Neuronal stem cell (in vitro differentiated cells): ENCODE data around the gene SETX.

Experiments used
- DNase-seq: peaks from one replicate; pipeline ENCODE4 v3.0.0-alpha.2; 2013; ENCODE audit warnings: low spot score
- H2AFZ ChIP-seq: one replicate; pipeline ENCODE4 v1.6.1; 2013; ENCODE audit warnings: mild to moderate bottlenecking, low read length, inconsistent platforms
- H2AK5ac ChIP-seq: 2 replicates; pipeline ENCODE4 v1.6.1; 2013; ENCODE audit warnings: low read depth, mild to moderate bottlenecking, inconsistent platforms, low read length, moderate library complexity, mixed read lengths
- H2BK120ac ChIP-seq: 2 replicates; pipeline ENCODE4 v1.6.1; 2013; ENCODE audit warnings: low read depth, mild to moderate bottlenecking, inconsistent platforms, low read length, moderate library complexity, mixed read lengths
- H2BK12ac ChIP-seq: one replicate; pipeline ENCODE4 v1.6.1; 2013; ENCODE audit warnings: low read length, inconsistent platforms
- H2BK15ac ChIP-seq: 2 replicates; pipeline ENCODE4 v1.6.1; 2013; ENCODE audit warnings: mild to moderate bottlenecking, low read length, inconsistent platforms, mixed read lengths
- H2BK5ac ChIP-seq: one replicate; pipeline ENCODE4 v1.6.1; 2013; ENCODE audit warnings: inconsistent platforms, mild to moderate bottlenecking, low read length, moderate library complexity
- H3K14ac ChIP-seq: one replicate; pipeline ENCODE4 v1.6.1; 2013; ENCODE audit warnings: low read length, inconsistent platforms
- H3K18ac ChIP-seq: 2 replicates; pipeline ENCODE4 v1.6.1; 2013; ENCODE audit warnings: low read length, inconsistent platforms
- H3K23ac ChIP-seq: 2 replicates; pipeline ENCODE4 v1.6.1; 2013; ENCODE audit warnings: low read depth, mild to moderate bottlenecking, mixed read lengths, low read length, inconsistent platforms; ENCODE audit not compliant: poor library complexity
- H3K27ac ChIP-seq: replicated peaks from 3 replicates; pipeline ENCODE4 v1.5.1; 2013; ENCODE audit warnings: low read length, inconsistent platforms
- H3K27me3 ChIP-seq, 3 experiments: 2 replicates each; pipeline ENCODE4 v1.6.1; 2013; ENCODE audit warnings: low read length in 3 of 3, mild to moderate bottlenecking in 2 of 3, inconsistent platforms in 1 of 3, low read depth in 1 of 3, mixed read lengths in 1 of 3, moderate library complexity in 1 of 3; ENCODE audit not compliant: control insufficient read depth in 3 of 3, insufficient read depth in 3 of 3
- H3K36me3 ChIP-seq, 2 donors: replicated peaks in 1 of 2; 2 replicates each; pipeline ENCODE4 v1.6.1; 2013; ENCODE audit warnings: low read length in 2 of 2; ENCODE audit not compliant: control insufficient read depth in 2 of 2, insufficient read depth in 2 of 2
- H3K4ac ChIP-seq: 2 replicates; pipeline ENCODE4 v1.6.1; 2013; ENCODE audit warnings: inconsistent platforms, mild to moderate bottlenecking, low read length, moderate library complexity
- H3K4me1 ChIP-seq, 2 donors: 1 replicate in 1 of 2; 2 replicates in 1 of 2; pipeline ENCODE4 v1.6.1; 2013; ENCODE audit warnings: low read length in 2 of 2, low read depth in 1 of 2; ENCODE audit not compliant: control insufficient read depth in 2 of 2, insufficient read depth in 1 of 2
- H3K4me2 ChIP-seq: one replicate; pipeline ENCODE4 v1.6.1; 2013; ENCODE audit warnings: mild to moderate bottlenecking, low read length, inconsistent platforms; ENCODE audit not compliant: insufficient read depth, poor library complexity, severe bottlenecking
- H3K4me3 ChIP-seq, 2 donors: 2 replicates each; pipeline ENCODE4 v1.5.1; 2013; ENCODE audit warnings: low read length in 2 of 2, mild to moderate bottlenecking in 2 of 2, inconsistent platforms in 1 of 2, moderate library complexity in 1 of 2
- H3K79me1 ChIP-seq: one replicate; pipeline ENCODE4 v1.6.1; 2013; ENCODE audit warnings: low read depth, mild to moderate bottlenecking, inconsistent platforms, low read length, moderate library complexity
- H3K9ac ChIP-seq: one replicate; pipeline ENCODE4 v1.6.1; 2013; ENCODE audit warnings: mild to moderate bottlenecking, low read depth, low read length, inconsistent platforms; ENCODE audit not compliant: poor library complexity
- H3K9me3 ChIP-seq, 2 donors: replicated peaks in 1 of 2; 2 replicates each; pipeline versions ENCODE3 to v1.6.1; 2013; ENCODE audit warnings: low read length in 2 of 2, mild to moderate bottlenecking in 2 of 2, inconsistent platforms in 1 of 2, low read depth in 1 of 2, mixed read lengths in 1 of 2, moderate library complexity in 1 of 2; ENCODE audit not compliant: control insufficient read depth in 2 of 2, insufficient read depth in 1 of 2
- H4K8ac ChIP-seq: one replicate; pipeline ENCODE4 v1.6.1; 2013; ENCODE audit warnings: low read depth, mild to moderate bottlenecking, inconsistent platforms, low read length, moderate library complexity
- H4K91ac ChIP-seq: one replicate; pipeline ENCODE4 v1.6.1; 2013; ENCODE audit warnings: low read length, low read depth, mild to moderate bottlenecking, inconsistent platforms; ENCODE audit not compliant: poor library complexity
- WGBS, 2 donors: extraction: QIAGEN DNeasy Blood & Tissue Kit; methylation state at CpG; one replicate each; pipeline ENCODE4 v1.1.7; 2013; ENCODE audit warnings: missing lambda C conversion rate in 2 of 2, mixed read lengths in 1 of 2; ENCODE audit not compliant: insufficient read length in 2 of 2, insufficient replicate concordance in 1 of 2; ENCODE audit errors: extremely low coverage in 2 of 2; 5-methylcytosine and 5-hydroxymethylcytosine counted together

SETX gene

GRCh38 chr9:132357764-132358163, 3.0 kb upstream of the SETX start:
- Histone ChIP-seq H3K9me3 (no peaks in the 10 kb centered on the region), H3K27ac (no peak overlapping the region), H3K4me1 (peaks cover 4 to 6% of the 10 kb centered on the region in 2 donors), H2AK5ac (no peak overlapping the region), H3K23ac (no peak overlapping the region), H2BK15ac (no peak overlapping the region), H3K27me3 (peaks cover 0 to 1% (median 0%) of the 10 kb centered on the region in 3 experiments), H2AFZ (no peak overlapping the region), H3K36me3 (peaks cover 3 to 12% of the 10 kb centered on the region in 2 donors), H3K14ac (no peak overlapping the region), H3K9ac (no peak overlapping the region), H3K18ac (no peak overlapping the region), H4K8ac (no peak overlapping the region), H3K79me1 (peaks cover 6% of the 10 kb centered on the region), H3K4me2 (no peak overlapping the region), H2BK12ac (no peak overlapping the region), H4K91ac (no peak overlapping the region), H2BK120ac (no peak overlapping the region), H3K4me3 (no peak overlapping the region), H2BK5ac (no peak overlapping the region), H3K4ac (no peak overlapping the region)
- no peak for DNase-seq
- no CpG with 5 or more reads among the region's 7 CpGs for WGBS, 2 donors

DNA sequence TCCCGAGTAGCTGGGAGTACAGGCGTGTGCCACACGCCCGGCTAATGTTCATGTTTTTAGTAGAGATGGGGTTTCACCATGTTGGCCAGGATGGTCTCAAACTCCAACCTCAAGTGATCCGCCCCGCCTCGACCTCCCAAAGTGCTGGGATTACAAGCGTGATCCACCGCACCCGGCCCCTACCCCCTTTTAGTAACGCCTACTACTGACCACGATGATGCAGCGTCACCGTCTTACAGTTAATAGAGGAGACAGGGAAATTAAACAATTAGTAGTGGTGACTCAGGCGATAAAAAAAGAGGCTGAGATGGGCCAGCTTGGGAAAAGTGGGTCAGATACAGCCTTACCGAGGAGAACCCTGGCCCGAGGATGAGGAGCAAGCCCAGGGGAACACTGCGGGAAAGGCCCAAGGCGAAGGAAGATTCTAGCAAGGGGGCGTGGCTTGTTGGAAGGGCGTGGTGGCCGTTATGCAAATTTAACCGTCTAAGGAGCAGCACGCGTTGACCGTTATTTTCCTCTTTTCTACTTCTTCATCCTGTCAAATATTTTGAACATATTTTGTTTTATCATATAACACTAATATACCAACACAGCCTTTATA, 1.6 kb upstream of the SETX start:
- Histone ChIP-seq H3K4me3 (no peak overlapping the region), H3K27me3 (peaks cover 0 to 1% (median 0%) of the 10 kb centered on the region in 3 experiments), H2BK12ac (no peak overlapping the region), H3K9ac (no peak overlapping the region), H3K18ac (no peak overlapping the region), H3K9me3 (no peaks in the 10 kb centered on the region), H3K23ac (no peak overlapping the region), H2BK120ac (no peak overlapping the region), H3K27ac (no peak overlapping the region), H2BK15ac (no peak overlapping the region), H3K36me3 (peaks cover 10 to 26% of the 10 kb centered on the region in 2 donors), H3K4me1 (peaks cover 4 to 6% of the 10 kb centered on the region in 2 donors), H2AFZ (no peak overlapping the region), H3K4me2 (no peak overlapping the region), H4K91ac (no peak overlapping the region), H2BK5ac (no peak overlapping the region), H3K14ac (no peak overlapping the region), H2AK5ac (peak overlapping the region; percentile 28), H4K8ac (no peak overlapping the region), H3K4ac (no peak overlapping the region), H3K79me1 (peaks cover 6% of the 10 kb centered on the region)
- WGBS, 2 donors: no CpG with 5 or more reads among the region's 26 CpGs
- DNase-seq: no peak

GRCh38 chr9:132351404-132352045, 3.3 kb downstream of the SETX start:
- peaks cover 21 to 75% of the 10 kb centered on the region in 2 donors for H3K36me3 ChIP-seq
- H3K4me2 ChIP-seq: no peak overlapping the region
- no peak overlapping the region for H3K9ac ChIP-seq
- H2AFZ ChIP-seq: no peak overlapping the region
- no peak overlapping the region for H4K8ac ChIP-seq
- no peak overlapping the region for H2BK15ac ChIP-seq
- no peak overlapping the region for H4K91ac ChIP-seq
- H2BK12ac ChIP-seq: no peak overlapping the region
- H3K4ac ChIP-seq: no peak overlapping the region
- no peak overlapping the region for H2BK5ac ChIP-seq
- H3K14ac ChIP-seq: no peak overlapping the region
- no peak overlapping the region for H3K23ac ChIP-seq
- no peak overlapping the region for H3K4me3 ChIP-seq
- H3K18ac ChIP-seq: no peak overlapping the region
- no peaks in the 10 kb centered on the region for H3K9me3 ChIP-seq
- H3K27ac ChIP-seq: no peak overlapping the region
- H3K27me3 ChIP-seq: no peaks in the 10 kb centered on the region
- WGBS, 2 donors: no CpG with 5 or more reads among the region's 3 CpGs
- H3K79me1 ChIP-seq: peaks cover 6% of the 10 kb centered on the region
- DNase-seq: no peak
- H2AK5ac ChIP-seq: no peak overlapping the region
- H3K4me1 ChIP-seq: peaks cover 4 to 6% of the 10 kb centered on the region in 2 donors
- H2BK120ac ChIP-seq: no peak overlapping the region

GRCh38 chr9:132350861-132351315, 3.9 kb downstream of the SETX start:
- H3K23ac ChIP-seq: no peak overlapping the region
- no peak overlapping the region for H3K4ac ChIP-seq
- H3K4me3 ChIP-seq: no peak overlapping the region
- H2BK120ac ChIP-seq: no peak overlapping the region
- H3K9ac ChIP-seq: no peak overlapping the region
- H4K91ac ChIP-seq: no peak overlapping the region
- H3K18ac ChIP-seq: no peak overlapping the region
- no peak overlapping the region for H2AK5ac ChIP-seq
- H3K36me3 ChIP-seq: peaks cover 21 to 81% of the 10 kb centered on the region in 2 donors
- peaks cover 4 to 6% of the 10 kb centered on the region in 2 donors for H3K4me1 ChIP-seq
- H3K27ac ChIP-seq: no peak overlapping the region
- H3K4me2 ChIP-seq: no peak overlapping the region
- H3K79me1 ChIP-seq: peaks cover 6% of the 10 kb centered on the region
- WGBS, 2 donors: no CpG with 5 or more reads among the region's 6 CpGs
- H3K27me3 ChIP-seq: no peaks in the 10 kb centered on the region
- H2AFZ ChIP-seq: no peak overlapping the region
- no peak overlapping the region for H3K14ac ChIP-seq
- H2BK15ac ChIP-seq: no peak overlapping the region
- no peak overlapping the region for H4K8ac ChIP-seq
- no peak overlapping the region for H2BK5ac ChIP-seq
- no peaks in the 10 kb centered on the region for H3K9me3 ChIP-seq
- no peak overlapping the region for H2BK12ac ChIP-seq
- DNase-seq: no peak
